Measurements from ENCODE around the gene CXCL12. TPM values are rescaled to one million over a fixed set of nuclear protein-coding genes. Genes with fewer than 3 reads are reported as not detected.

CXCL12 gene
- polyA plus RNA-seq, 1 donor: 46.6 TPM

DNA sequence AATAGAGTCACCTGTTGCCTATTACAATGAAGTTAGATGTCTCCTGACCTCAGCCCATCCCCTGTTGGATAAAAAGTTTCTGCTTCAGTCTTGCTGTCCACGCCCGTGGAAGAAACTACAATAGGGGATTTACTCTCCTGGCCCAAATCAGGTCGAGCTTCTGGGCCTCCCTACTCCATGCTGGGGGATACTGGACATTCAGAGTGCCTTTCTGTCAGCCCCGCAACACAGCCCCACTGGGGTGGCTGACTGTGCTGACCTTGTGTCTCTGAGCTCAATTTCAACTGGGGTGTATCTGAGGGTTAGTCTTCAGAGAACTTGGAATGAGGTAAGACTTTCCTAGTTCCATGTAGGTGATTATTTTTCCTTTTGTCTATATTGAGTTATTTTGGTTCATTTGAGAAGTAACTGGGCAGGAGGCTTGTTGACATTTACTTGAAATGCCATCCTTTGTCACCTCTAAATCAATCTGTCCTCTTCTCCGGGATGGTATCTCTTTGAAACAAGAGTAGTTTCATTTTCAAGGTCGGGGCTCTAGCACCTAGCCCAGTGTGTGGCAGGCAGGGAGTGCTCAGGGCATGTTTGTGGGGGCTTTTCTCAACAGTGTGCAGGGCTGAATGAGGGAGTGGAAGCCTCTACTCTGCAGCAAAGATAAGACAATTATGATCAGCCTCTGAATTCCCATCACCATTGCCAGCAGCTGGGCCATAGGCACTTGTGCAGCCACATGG is 17.7 kb upstream of the CXCL12 start:
- DNase-seq: no peak
- WGBS (ENCODE audit: insufficient coverage, low lambda C conversion rate): no CpG with 5 or more reads among the region's 6 CpGs
- H3K9me3 ChIP-seq (ENCODE audit: control insufficient read depth, low read depth, low read length): no peaks in the 10 kb centered on the region
- peaks cover 2% of the 10 kb centered on the region for H3K27me3 ChIP-seq (ENCODE audit: control insufficient read depth, insufficient read depth, low read length)
- H3K27ac ChIP-seq (ENCODE audit: low read length): no peak overlapping the region
- no peaks in the 10 kb centered on the region for H3K36me3 ChIP-seq (ENCODE audit: control insufficient read depth, insufficient read depth, low read length)
- no peak overlapping the region for H3K4me3 ChIP-seq (ENCODE audit: low read length)
- no peaks in the 10 kb centered on the region for H3K4me1 ChIP-seq (ENCODE audit: control insufficient read depth, insufficient read depth, low read length)

DNA sequence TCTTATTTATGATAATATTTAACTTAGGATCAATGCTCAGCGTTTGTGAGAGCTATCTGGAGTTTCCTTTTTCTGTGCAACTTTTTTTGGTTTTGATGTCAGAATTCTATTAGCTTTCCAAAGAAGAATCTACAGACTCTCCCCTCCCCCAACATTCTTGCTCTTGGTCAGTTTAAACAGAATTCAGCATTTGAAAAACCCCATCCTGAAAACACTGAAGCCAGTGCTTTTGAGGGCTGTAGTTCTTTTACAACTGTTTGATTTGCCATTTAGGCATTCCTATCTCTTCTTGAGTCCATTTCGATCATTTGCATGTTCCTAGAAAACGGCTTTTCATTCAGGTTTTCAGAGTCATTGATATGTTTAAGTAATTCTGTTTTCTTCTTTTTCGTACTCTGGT is 15.6 kb upstream of the CXCL12 start:
- H3K4me1 ChIP-seq (ENCODE audit: control insufficient read depth, insufficient read depth, low read length): no peaks in the 10 kb centered on the region
- no peak overlapping the region for H3K27ac ChIP-seq (ENCODE audit: low read length)
- H3K27me3 ChIP-seq (ENCODE audit: control insufficient read depth, insufficient read depth, low read length): peaks cover 2% of the 10 kb centered on the region
- H3K4me3 ChIP-seq (ENCODE audit: low read length): no peak overlapping the region
- DNase-seq: no peak
- WGBS (ENCODE audit: insufficient coverage, low lambda C conversion rate): 28% methylated on average over 4 of the region's 4 CpGs
- H3K36me3 ChIP-seq (ENCODE audit: control insufficient read depth, insufficient read depth, low read length): no peaks in the 10 kb centered on the region
- no peaks in the 10 kb centered on the region for H3K9me3 ChIP-seq (ENCODE audit: control insufficient read depth, low read depth, low read length)

DNA sequence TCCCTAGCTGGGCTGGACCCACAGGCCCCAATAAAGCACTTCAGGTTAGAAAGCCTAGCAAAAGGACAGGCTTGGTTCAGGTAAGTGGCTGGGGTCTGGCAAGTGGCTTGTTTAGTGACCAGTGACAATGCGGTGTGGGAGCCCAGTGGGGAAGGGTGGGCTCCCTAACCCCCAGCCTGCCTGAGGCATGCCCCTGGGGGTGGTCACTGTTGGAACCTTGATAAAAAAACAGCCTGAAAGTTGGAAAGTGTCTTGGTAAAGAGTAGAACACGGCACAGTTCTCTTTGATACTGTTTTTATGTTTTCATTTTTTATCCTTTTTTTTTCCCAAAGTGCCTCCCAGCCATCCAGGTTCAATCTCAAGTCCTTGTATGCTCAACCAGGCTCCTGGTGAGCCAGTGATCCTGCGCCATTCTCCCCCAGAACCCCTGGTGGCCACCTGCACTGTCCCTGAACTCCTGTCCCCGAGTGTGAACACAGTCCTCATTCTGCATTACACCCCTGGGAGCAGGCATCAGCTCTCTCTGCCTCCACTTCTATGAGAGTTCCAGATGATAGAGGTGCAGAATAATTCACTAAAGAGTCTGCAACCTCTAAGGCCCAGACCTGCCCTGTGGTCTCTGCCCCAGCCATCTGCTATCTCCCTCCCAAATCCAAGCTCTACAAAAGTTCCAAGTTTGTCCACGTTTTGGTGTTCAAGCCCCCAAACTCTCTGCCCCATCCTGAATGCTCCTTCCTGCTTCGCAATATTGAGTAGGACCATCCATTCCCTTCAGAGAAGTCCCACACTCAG is 15.0 kb upstream of the CXCL12 start:
- Histone ChIP-seq H3K9me3 (ENCODE audit: control insufficient read depth, low read depth, low read length) (no peaks in the 10 kb centered on the region), H3K27me3 (ENCODE audit: control insufficient read depth, insufficient read depth, low read length) (peaks cover 2% of the 10 kb centered on the region)
- no peak for DNase-seq

DNA sequence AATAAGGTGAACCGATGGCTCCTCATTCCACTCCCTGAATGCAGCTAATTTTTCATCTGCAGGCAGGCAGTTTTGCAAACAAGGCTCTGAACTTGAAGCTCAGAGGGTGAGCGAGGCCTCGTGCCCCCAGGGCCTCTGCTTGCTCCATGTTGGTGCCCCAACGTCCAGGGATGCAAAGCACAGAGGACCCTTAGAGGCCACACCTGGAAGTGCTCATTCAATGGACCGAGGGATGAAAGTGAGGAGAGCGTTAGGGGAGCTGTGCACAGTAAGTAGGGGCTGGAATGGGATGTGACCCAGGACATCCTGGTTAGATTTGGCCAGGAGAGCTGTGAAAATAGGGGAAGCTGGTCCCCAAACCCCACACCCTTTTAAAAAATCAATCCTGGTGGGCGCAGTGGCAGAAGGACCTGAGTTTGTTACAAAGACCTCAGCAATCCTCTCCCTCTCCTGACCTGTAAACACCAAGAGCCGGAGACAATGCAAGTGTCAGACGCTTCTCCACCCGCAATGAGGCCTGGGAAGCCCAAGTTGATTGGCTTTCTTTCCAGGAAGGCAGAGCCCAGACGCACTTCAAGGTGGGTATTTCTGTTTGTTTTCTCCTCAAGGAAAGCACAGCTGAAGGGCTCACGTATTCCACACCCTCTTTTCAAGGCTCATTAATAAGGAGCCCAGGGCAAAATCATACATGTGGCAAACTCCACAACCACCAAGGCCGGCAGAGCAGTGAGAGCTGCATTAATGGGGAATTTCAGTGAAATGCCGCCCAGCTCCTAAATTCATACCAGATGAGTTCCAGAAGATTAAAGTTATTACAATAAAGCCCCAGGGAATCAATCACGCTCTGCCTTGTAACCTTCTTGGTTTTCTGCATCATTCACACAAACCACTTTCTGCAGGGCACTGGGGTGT is 14.1 kb upstream of the CXCL12 start:
- H3K9me3 ChIP-seq (ENCODE audit: control insufficient read depth, low read depth, low read length): no peaks in the 10 kb centered on the region
- H3K27ac ChIP-seq (ENCODE audit: low read length): no peak overlapping the region
- peaks cover 2% of the 10 kb centered on the region for H3K27me3 ChIP-seq (ENCODE audit: control insufficient read depth, insufficient read depth, low read length)
- no peak overlapping the region for H3K4me3 ChIP-seq (ENCODE audit: low read length)
- no peaks in the 10 kb centered on the region for H3K36me3 ChIP-seq (ENCODE audit: control insufficient read depth, insufficient read depth, low read length)
- no peak for DNase-seq
- no peaks in the 10 kb centered on the region for H3K4me1 ChIP-seq (ENCODE audit: control insufficient read depth, insufficient read depth, low read length)
- WGBS (ENCODE audit: insufficient coverage, low lambda C conversion rate): no CpG with 5 or more reads among the region's 15 CpGs

More for the DNA sequence above, 15.0 kb upstream of the CXCL12 start:
- Histone ChIP-seq H3K4me3 (ENCODE audit: low read length) (no peak overlapping the region), H3K4me1 (ENCODE audit: control insufficient read depth, insufficient read depth, low read length) (no peaks in the 10 kb centered on the region), H3K27ac (ENCODE audit: low read length) (no peak overlapping the region), H3K36me3 (ENCODE audit: control insufficient read depth, insufficient read depth, low read length) (no peaks in the 10 kb centered on the region)
- WGBS (ENCODE audit: insufficient coverage, low lambda C conversion rate): 92% methylated on average over 2 of the region's 6 CpGs

DNA sequence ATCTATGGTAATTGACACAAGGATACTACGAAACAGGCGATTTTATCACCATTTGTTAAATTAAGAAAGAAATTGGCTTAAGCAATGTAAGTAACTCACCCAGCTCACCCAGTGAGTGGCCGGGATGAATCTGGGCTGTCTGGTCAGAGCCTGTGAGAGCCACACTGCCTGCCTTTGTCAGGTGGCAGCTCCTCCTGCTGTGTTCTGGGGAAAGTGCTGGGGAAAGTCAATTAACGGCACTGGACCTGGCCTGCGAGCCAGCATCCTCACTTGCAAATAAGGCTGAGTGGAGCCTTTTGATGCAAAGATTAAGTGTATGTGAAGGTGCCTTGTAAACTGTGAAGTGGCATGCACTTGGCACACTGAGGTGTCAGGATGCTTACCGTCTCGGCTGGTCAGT is 13.4 kb upstream of the CXCL12 start:
- Histone ChIP-seq H3K4me1 (ENCODE audit: control insufficient read depth, insufficient read depth, low read length) (peaks cover 7% of the 10 kb centered on the region), H3K27ac (ENCODE audit: low read length) (no peak overlapping the region), H3K36me3 (ENCODE audit: control insufficient read depth, insufficient read depth, low read length) (no peaks in the 10 kb centered on the region), H3K9me3 (ENCODE audit: control insufficient read depth, low read depth, low read length) (no peaks in the 10 kb centered on the region), H3K4me3 (ENCODE audit: low read length) (no peak overlapping the region), H3K27me3 (ENCODE audit: control insufficient read depth, insufficient read depth, low read length) (peaks cover 2% of the 10 kb centered on the region)
- DNase-seq: no peak
- 100% methylated on average over 1 of the region's 7 CpGs for WGBS (ENCODE audit: insufficient coverage, low lambda C conversion rate)

DNA sequence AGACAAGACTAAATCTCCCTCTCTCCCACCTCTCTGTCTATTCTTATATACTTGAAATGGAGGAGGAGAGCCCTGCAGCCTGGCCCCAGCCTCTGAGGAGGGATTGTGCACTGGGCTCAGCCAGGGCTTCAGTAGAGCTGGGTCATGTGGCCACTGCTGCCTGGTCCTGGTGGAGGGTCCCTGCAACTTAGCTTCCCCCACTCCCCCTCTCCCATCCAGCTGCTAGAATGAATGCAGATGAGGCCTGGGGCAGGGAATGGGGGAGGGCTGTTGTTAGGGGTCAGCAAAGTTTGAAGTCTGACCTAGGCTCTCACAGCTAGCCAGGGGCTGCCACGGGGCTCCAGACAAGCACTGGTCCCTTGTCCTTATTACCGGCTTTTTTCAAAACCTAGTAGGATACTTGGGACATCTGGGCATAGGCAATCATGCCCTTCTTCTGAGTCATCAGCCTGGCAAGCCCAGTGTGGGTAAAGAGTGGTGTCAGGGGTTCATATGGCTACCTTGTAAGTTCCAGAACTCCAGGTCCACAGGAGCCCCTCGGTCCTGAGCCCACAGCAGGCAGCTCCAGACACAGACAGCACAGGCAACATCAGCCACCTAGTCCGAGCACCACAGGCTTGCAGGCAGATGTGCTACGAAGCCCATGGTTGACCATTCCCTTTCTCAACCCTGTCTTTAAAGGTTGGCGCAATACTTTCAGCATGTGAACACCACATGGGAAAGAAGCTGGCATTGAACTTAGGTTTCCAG is 12.8 kb upstream of the CXCL12 start:
- no peak overlapping the region for H3K4me3 ChIP-seq (ENCODE audit: low read length)
- no peaks in the 10 kb centered on the region for H3K9me3 ChIP-seq (ENCODE audit: control insufficient read depth, low read depth, low read length)
- no peak overlapping the region for H3K27ac ChIP-seq (ENCODE audit: low read length)
- H3K27me3 ChIP-seq (ENCODE audit: control insufficient read depth, insufficient read depth, low read length): no peaks in the 10 kb centered on the region
- no peak for DNase-seq
- no peaks in the 10 kb centered on the region for H3K36me3 ChIP-seq (ENCODE audit: control insufficient read depth, insufficient read depth, low read length)
- H3K4me1 ChIP-seq (ENCODE audit: control insufficient read depth, insufficient read depth, low read length): peaks cover 7% of the 10 kb centered on the region
- WGBS (ENCODE audit: insufficient coverage, low lambda C conversion rate): no CpG with 5 or more reads among the region's 6 CpGs

DNA sequence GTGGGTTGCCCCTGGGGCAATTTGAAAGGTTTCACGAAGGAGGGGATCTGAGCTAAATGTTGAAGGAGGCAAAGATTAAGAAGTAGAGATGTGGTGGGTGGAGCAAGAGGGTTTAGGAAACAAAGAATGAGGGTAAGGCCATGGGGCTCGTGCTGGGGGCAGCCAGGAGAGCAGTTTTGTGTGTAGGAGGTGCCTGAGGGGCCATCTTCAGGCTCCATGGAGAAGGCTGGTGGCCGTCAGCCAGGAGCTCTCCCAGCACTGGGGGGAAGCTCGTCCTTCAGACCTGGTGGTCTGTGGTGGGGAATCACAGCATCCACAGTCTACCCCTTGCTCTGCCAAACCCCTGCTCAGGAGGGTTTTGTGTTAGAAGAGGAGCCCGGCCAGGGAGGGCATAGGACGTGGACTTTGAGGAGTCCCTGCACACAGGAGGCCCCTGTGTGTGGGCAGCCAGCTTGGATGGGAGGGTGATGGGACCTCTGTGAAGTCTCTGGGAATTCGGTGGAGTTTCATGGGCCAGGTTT is 11.8 kb upstream of the CXCL12 start:
- WGBS (ENCODE audit: insufficient coverage, low lambda C conversion rate): 100% methylated on average over 1 of the region's 7 CpGs
- DNase-seq: no peak
- no peaks in the 10 kb centered on the region for H3K36me3 ChIP-seq (ENCODE audit: control insufficient read depth, insufficient read depth, low read length)
- no peak overlapping the region for H3K4me3 ChIP-seq (ENCODE audit: low read length)
- peaks cover 7% of the 10 kb centered on the region for H3K4me1 ChIP-seq (ENCODE audit: control insufficient read depth, insufficient read depth, low read length)
- no peak overlapping the region for H3K27ac ChIP-seq (ENCODE audit: low read length)
- H3K27me3 ChIP-seq (ENCODE audit: control insufficient read depth, insufficient read depth, low read length): no peaks in the 10 kb centered on the region
- H3K9me3 ChIP-seq (ENCODE audit: control insufficient read depth, low read depth, low read length): no peaks in the 10 kb centered on the region

DNA sequence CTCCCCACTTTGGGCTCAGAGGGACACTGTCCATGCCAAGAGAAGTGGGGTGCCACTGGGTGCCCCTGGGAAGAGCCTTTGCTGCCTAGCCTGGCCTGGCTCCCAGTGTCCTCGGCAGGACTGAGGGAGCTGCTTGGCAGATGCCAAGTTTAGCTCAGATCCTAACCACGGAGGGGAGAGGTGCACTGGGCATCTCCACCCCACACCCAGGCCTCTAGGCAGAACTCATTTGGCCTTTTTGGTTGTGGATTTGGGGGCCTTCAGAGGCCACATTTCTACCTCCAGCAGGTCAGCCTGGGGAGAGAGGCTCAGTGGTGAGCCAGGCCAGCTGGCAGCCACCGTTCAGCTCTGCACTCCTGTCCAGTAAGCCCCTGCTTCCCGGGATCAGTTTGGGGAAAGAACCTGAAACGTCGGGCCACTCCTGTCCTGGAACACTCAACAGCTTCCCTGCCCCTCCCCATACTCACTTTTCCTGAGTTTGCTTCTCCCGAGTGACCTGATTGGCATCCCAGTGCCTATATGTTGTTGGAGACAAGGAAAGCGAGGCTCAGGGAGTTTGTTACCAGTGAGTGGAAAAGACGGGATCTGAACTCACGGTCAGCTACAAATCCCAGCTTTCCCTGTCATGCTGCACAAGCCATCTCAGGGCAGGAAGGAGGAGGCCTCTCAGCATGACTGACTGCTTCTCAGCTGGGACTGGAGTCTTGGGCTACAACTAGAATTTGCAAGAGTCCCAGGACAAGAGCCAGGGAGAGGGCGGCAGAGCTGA is 11.2 kb upstream of the CXCL12 start:
- no peak overlapping the region for H3K27ac ChIP-seq (ENCODE audit: low read length)
- H3K27me3 ChIP-seq (ENCODE audit: control insufficient read depth, insufficient read depth, low read length): no peaks in the 10 kb centered on the region
- WGBS (ENCODE audit: insufficient coverage, low lambda C conversion rate): no CpG with 5 or more reads among the region's 11 CpGs
- no peaks in the 10 kb centered on the region for H3K9me3 ChIP-seq (ENCODE audit: control insufficient read depth, low read depth, low read length)
- no peaks in the 10 kb centered on the region for H3K36me3 ChIP-seq (ENCODE audit: control insufficient read depth, insufficient read depth, low read length)
- no peak for DNase-seq
- H3K4me3 ChIP-seq (ENCODE audit: low read length): no peak overlapping the region
- peaks cover 7% of the 10 kb centered on the region for H3K4me1 ChIP-seq (ENCODE audit: control insufficient read depth, insufficient read depth, low read length)

DNA sequence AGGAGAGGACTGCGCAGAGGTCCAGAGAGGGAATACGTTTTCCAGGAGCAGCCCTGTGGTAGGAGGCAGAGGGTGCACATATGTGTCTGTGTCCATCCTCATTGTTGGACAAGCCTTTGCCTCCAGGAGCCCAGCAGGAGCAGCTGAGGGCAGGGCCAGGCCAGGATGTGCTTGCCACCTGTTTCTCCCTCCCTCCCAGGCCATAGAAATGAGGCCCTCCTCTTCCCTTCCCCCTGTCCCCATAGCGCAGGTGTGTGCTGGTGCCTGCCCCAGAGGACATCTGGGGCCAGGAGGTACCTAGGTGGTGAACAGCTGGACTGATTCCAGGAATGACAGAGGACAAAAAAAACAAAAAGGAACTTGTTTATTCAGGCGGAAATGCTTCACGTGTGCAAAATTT is 10.5 kb upstream of the CXCL12 start:
- WGBS (ENCODE audit: insufficient coverage, low lambda C conversion rate): 63% methylated on average over 4 of the region's 5 CpGs

More for the DNA sequence above, 10.5 kb upstream of the CXCL12 start:
- peaks cover 7% of the 10 kb centered on the region for H3K4me1 ChIP-seq (ENCODE audit: control insufficient read depth, insufficient read depth, low read length)
- no peak overlapping the region for H3K27ac ChIP-seq (ENCODE audit: low read length)
- H3K36me3 ChIP-seq (ENCODE audit: control insufficient read depth, insufficient read depth, low read length): no peaks in the 10 kb centered on the region
- DNase-seq: peak in 1 of 2 donors; percentile 45
- no peaks in the 10 kb centered on the region for H3K27me3 ChIP-seq (ENCODE audit: control insufficient read depth, insufficient read depth, low read length)
- no peak overlapping the region for H3K4me3 ChIP-seq (ENCODE audit: low read length)
- H3K9me3 ChIP-seq (ENCODE audit: control insufficient read depth, low read depth, low read length): no peaks in the 10 kb centered on the region
